Measurements from ENCODE around the gene NCKAP5.

DNA sequence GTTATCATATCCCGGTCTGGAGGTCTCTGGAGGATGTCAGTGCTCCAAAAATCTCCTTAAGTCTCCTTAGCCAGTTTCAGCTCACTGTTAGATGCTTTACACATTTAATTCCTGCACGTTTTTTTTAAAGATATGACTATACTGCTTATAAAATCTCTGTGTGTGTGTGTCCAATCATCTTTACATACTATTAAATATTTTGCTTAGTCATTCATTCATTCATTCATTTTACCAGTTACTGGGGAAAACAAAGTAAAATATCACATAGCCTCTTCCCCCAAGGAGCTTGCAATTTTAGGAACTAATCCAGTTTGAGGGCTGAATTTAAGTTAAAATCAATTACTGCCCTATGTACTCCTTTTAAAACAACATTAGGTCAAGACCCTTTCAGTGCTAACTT is 605.1 kb downstream of the NCKAP5 start:
- TF ChIP-seq, protein P1, sequence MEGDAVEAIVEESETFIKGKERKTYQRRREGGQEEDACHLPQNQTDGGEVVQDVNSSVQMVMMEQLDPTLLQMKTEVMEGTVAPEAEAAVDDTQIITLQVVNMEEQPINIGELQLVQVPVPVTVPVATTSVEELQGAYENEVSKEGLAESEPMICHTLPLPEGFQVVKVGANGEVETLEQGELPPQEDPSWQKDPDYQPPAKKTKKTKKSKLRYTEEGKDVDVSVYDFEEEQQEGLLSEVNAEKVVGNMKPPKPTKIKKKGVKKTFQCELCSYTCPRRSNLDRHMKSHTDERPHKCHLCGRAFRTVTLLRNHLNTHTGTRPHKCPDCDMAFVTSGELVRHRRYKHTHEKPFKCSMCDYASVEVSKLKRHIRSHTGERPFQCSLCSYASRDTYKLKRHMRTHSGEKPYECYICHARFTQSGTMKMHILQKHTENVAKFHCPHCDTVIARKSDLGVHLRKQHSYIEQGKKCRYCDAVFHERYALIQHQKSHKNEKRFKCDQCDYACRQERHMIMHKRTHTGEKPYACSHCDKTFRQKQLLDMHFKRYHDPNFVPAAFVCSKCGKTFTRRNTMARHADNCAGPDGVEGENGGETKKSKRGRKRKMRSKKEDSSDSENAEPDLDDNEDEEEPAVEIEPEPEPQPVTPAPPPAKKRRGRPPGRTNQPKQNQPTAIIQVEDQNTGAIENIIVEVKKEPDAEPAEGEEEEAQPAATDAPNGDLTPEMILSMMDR (IDR thresholded peaks at IDR 0.05; ENCODE audit: borderline replicate concordance, extremely low read depth, low read length, poor library complexity, severe bottlenecking), result no peak
- TF ChIP-seq EZH2 (IDR thresholded peaks at IDR 0.05; ENCODE audit: borderline replicate concordance, low read depth, low read length, severe bottlenecking), result no peak

All from DND-41 (cell line).